SU-DHL-6 (cell line): ENCODE measurements around the gene KMT2E.
"Not testable (repeated sequence)": the region's sequence is repeated elsewhere in the genome, so short reads cannot be mapped to it uniquely, and the experiment has no call there.

Experiments used
- H2AFZ ChIP-seq: fragments of 200-600 bp; sonication (generic); 2 replicates; pipeline ENCODE4 v1.6.1; 2014; ENCODE audit warnings: low read depth, mild to moderate bottlenecking, moderate library complexity, mixed read lengths, antibody characterized with exemption, low read length; ENCODE audit not compliant: severe bottlenecking
- H3F3A ChIP-seq: fragments of 200-600 bp; shearing (Covaris generic); 2 replicates; pipeline ENCODE4 v1.6.0; 2016; ENCODE audit warnings: antibody characterized with exemption, mild to moderate bottlenecking; ENCODE audit not compliant: insufficient read depth
- H3K27ac ChIP-seq: fragments of 200-600 bp; sonication (generic); 2 replicates; pipeline ENCODE4 v1.5.1; 2016; ENCODE audit warnings: low read depth, mild to moderate bottlenecking, low read length, moderate library complexity, mixed read lengths
- H3K27me3 ChIP-seq: fragments of 200-600 bp; sonication (generic), shearing (Covaris generic); 2 replicates; pipeline ENCODE4 v1.6.0; 2014; ENCODE audit warnings: mild to moderate bottlenecking, low read length
- H3K36me3 ChIP-seq: fragments of 200-600 bp; sonication (generic); 2 replicates; pipeline ENCODE4 v1.6.1; 2014; ENCODE audit warnings: mild to moderate bottlenecking, low read length, mixed read lengths
- H3K4me2 ChIP-seq: fragments of 300-600, 200-600 bp; shearing (Covaris generic), sonication (generic); 2 replicates; pipeline ENCODE4 v1.6.0; 2014; ENCODE audit warnings: low read length, low read depth, mild to moderate bottlenecking; ENCODE audit not compliant: poor library complexity, severe bottlenecking
- H3K4me3 ChIP-seq: fragments of 200-600 bp; sonication (generic); 2 replicates; pipeline ENCODE4 v1.5.1; 2014; ENCODE audit warnings: antibody characterized with exemption, low read length, mild to moderate bottlenecking, mixed read lengths; ENCODE audit not compliant: insufficient read depth, poor library complexity, severe bottlenecking
- H3K79me2 ChIP-seq: fragments of 200-600 bp; sonication (generic); 2 replicates; pipeline ENCODE4 v1.6.1; 2014; ENCODE audit warnings: mild to moderate bottlenecking, low read length, moderate library complexity; ENCODE audit not compliant: insufficient read depth
- H3K9ac ChIP-seq: fragments of 200-600 bp; sonication (generic); 2 replicates; pipeline ENCODE4 v1.7.0; 2014; ENCODE audit warnings: mild to moderate bottlenecking, low read length
- H3K9me2 ChIP-seq: fragments of 200-600 bp; sonication (generic); replicated peaks from 2 replicates; pipeline ENCODE4 v1.6.1; 2014; ENCODE audit warnings: low read length; ENCODE audit not compliant: insufficient read depth
- H3K9me3 ChIP-seq: fragments of 200-600 bp; sonication (generic); 2 replicates; pipeline ENCODE4 v1.6.1; 2014; ENCODE audit warnings: low read length, mixed read lengths; ENCODE audit not compliant: insufficient read depth
- H4K20me1 ChIP-seq: fragments of 200-600 bp; sonication (generic); 2 replicates; pipeline ENCODE4 v1.6.1; 2014; ENCODE audit warnings: low read depth, mild to moderate bottlenecking, antibody characterized with exemption, low read length, moderate library complexity, mixed read lengths
- EZH2phosphoT487 ChIP-seq: fragments of 200-600 bp; sonication (generic), shearing (Covaris generic); conservative IDR thresholded peaks from 2 replicates; pipeline ENCODE4 v1.6.1; 2018; ENCODE audit warnings: mild to moderate bottlenecking, antibody characterized with exemption, low read length, moderate library complexity, mixed read lengths
- TF ChIP-seq, protein P1 (sequence below): fragments of 200-600 bp; sonication (generic); IDR thresholded peaks from one replicate; pipeline ENCODE4 v1.5.1; 2017; ENCODE audit warnings: antibody characterized with exemption, mild to moderate bottlenecking, low read length, moderate library complexity; ENCODE audit not compliant: insufficient read depth, poor library complexity, severe bottlenecking

KMT2E gene

DNA sequence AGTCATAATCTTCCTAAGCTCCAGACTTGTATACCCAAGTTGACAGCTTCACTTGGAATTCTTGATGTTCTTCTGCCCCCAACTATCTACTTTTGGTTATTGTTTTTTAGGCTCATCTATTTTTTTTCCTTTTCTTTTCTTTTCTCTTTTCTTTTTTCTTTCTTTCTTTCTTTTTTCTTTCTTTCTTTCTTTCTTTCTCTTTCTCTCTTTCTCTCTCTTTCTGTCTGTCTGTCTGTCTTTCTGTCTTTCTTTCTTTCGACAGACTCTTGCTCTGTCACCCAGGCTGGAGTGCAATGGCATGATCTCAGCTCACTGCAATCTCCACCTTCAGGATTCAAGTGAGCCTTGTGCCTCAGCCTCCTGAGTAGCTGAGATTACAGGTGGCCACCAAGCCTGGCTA, 36.5 kb downstream of the KMT2E start:
- Histone ChIP-seq H3K27me3 (no peaks in the 10 kb centered on the region), H2AFZ (no peak overlapping the region), H3K4me2 (no peak overlapping the region), H3K9me2 (no peaks in the 10 kb centered on the region), H3K9me3 (no peaks in the 10 kb centered on the region), H3K4me3 (no peak overlapping the region), H3F3A (peaks cover 27% of the 10 kb centered on the region; the same call in 1 of the 2 replicates), H3K79me2 (peaks cover 92% of the 10 kb centered on the region), H3K36me3 (peaks cover 58% of the 10 kb centered on the region), H3K27ac (no peak overlapping the region), H3K9ac (no peak overlapping the region), H4K20me1 (peaks cover 28% of the 10 kb centered on the region)
- TF ChIP-seq, protein P1, sequence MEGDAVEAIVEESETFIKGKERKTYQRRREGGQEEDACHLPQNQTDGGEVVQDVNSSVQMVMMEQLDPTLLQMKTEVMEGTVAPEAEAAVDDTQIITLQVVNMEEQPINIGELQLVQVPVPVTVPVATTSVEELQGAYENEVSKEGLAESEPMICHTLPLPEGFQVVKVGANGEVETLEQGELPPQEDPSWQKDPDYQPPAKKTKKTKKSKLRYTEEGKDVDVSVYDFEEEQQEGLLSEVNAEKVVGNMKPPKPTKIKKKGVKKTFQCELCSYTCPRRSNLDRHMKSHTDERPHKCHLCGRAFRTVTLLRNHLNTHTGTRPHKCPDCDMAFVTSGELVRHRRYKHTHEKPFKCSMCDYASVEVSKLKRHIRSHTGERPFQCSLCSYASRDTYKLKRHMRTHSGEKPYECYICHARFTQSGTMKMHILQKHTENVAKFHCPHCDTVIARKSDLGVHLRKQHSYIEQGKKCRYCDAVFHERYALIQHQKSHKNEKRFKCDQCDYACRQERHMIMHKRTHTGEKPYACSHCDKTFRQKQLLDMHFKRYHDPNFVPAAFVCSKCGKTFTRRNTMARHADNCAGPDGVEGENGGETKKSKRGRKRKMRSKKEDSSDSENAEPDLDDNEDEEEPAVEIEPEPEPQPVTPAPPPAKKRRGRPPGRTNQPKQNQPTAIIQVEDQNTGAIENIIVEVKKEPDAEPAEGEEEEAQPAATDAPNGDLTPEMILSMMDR, result no peak
- no peak for TF ChIP-seq EZH2phosphoT487

DNA sequence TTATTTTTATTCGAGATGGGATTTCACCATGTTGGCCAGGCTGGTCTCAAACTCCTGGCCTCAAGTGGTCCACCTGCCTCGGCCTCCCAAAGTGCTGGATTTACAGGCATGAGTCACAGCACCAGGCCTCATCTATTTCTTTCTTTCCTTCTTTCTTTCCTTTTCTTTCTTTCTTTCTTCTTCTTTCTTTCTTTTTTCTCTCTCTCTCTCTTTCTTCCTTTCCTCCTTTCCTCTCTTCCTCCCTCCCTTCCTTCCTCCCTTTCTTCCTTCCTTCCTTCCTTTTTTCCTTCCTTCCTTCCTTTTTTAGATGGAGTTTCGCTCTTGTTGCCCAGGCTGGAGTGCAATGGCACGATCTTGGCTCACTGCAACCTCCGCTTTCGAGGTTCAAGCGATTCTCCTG, 36.9 kb downstream of the KMT2E start:
- H4K20me1 ChIP-seq, result peaks cover 28% of the 10 kb centered on the region
- not testable (repeated sequence) for H3K4me3 ChIP-seq, H3K9ac ChIP-seq, H3K9me2 ChIP-seq, H3K27ac ChIP-seq, H3K27me3 ChIP-seq, H3K9me3 ChIP-seq, H2AFZ ChIP-seq, H3K4me2 ChIP-seq
- H3K36me3 ChIP-seq, result peaks cover 58% of the 10 kb centered on the region
- H3F3A ChIP-seq, result peaks cover 25% of the 10 kb centered on the region; the same call in 1 of the 2 replicates
- peaks cover 92% of the 10 kb centered on the region for H3K79me2 ChIP-seq

DNA sequence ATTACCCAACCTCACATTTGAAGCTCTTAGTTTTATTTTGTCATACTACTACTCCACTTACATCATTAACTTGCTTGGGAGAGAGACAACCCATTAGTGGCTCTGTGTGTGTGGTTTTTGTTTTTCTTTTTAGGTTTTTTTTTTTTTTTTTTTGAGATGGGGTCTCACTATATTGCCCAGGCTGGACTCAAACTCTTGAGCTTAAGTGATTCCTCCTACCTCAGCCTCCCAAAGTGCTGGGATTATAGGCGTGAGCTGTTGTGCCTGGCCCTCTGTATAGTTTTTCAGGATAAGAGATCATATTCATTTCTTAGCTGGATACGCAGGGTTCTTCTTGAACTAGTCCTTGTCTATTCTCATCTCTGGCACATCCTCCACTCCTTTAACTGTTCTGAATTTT, 41.1 kb downstream of the KMT2E start:
- H4K20me1 ChIP-seq, result peaks cover 46% of the 10 kb centered on the region
- peaks cover 61% of the 10 kb centered on the region; the same call in 1 of the 2 replicates for H3K36me3 ChIP-seq
- peaks cover 92% of the 10 kb centered on the region for H3K79me2 ChIP-seq

DNA sequence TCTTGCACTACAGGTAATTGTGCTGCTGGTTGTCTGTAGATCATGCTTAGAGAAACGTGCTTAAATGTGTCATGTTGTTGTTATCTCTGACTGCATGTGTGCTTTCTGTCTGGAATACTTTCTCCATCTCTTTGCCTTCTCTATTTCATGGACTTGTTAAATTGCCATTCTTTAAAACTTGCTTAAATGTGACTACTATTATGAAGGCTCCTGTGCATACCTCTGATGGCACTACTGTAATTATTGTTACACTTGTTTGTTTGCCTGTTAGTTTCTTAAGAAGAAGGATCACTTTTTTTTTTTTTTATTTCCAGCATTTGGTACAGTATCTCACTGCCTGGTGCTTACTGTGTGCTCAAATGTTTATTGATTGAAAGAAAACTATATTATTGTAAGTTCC, 41.6 kb downstream of the KMT2E start:
- Histone ChIP-seq H3K4me2 (no peak overlapping the region), H3K27ac (no peak overlapping the region), H3K36me3 (peaks cover 58% of the 10 kb centered on the region; the same call in 1 of the 2 replicates), H4K20me1 (peaks cover 46% of the 10 kb centered on the region), H3K9me2 (no peaks in the 10 kb centered on the region), H3K9me3 (no peaks in the 10 kb centered on the region), H2AFZ (no peak overlapping the region), H3K79me2 (peaks cover 94% of the 10 kb centered on the region), H3K27me3 (no peaks in the 10 kb centered on the region), H3F3A (peaks cover 20% of the 10 kb centered on the region; the same call in 1 of the 2 replicates), H3K4me3 (no peak overlapping the region), H3K9ac (no peak overlapping the region)
- TF ChIP-seq EZH2phosphoT487, result no peak
- TF ChIP-seq, protein P1, result no peak

More for the DNA sequence above, 41.1 kb downstream of the KMT2E start:
- no peaks in the 10 kb centered on the region for H3K9me2 ChIP-seq
- H3K27me3 ChIP-seq, result no peaks in the 10 kb centered on the region
- no peak overlapping the region for H2AFZ ChIP-seq
- H3K27ac ChIP-seq, result no peak overlapping the region
- H3F3A ChIP-seq, result peaks cover 22% of the 10 kb centered on the region; the same call in 1 of the 2 replicates
- H3K4me2 ChIP-seq, result no peak overlapping the region
- no peaks in the 10 kb centered on the region for H3K9me3 ChIP-seq
- TF ChIP-seq EZH2phosphoT487, result no peak
- TF ChIP-seq, protein P1, result no peak
- no peak overlapping the region for H3K9ac ChIP-seq
- no peak overlapping the region for H3K4me3 ChIP-seq
